ENCODE measurements around the gene ABTB1.

The ABTB1 gene

DNA sequence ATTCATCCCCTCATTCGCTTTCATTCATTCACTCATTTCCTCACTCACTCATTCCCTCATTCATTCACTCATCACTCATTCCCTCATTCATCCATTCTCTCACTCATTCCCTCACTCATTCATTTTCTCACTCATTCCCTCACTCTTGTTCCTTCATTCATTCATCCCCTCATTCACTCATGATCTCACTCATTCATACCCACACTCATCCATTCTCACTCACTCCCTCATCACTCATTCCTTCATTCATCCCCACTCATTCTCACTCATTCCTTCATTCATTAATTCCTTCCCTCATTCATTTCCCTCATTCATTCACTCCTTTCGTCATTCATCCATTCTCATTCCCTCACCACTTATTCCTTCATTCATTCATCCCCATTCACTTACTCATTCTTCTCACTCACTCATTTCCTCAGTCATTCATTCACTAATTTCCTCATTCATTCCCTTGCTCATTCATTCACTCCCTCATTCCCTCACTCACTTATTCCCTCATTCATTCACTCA, 14.5 kb downstream of the ABTB1 start:
- TF ChIP-seq EP300 (IDR thresholded peaks at IDR 0.05; ENCODE audit: borderline replicate concordance) (no peak), USF1 (IDR thresholded peaks at IDR 0.05) (no peak), NFIC (IDR thresholded peaks at IDR 0.05) (no peak), TAF1 (IDR thresholded peaks at IDR 0.05; ENCODE audit: low read depth) (no peak), YY1 (IDR thresholded peaks at IDR 0.05; ENCODE audit: low read depth) (no peak), EGR1 (IDR thresholded peaks at IDR 0.05) (no peak), FOXM1 (IDR thresholded peaks at IDR 0.05; ENCODE audit: borderline replicate concordance, low read depth) (no peak), CEBPB (IDR thresholded peaks at IDR 0.05) (no peak), CREB1 (IDR thresholded peaks at IDR 0.05; ENCODE audit: low read depth) (no peak), TEAD4 (IDR thresholded peaks at IDR 0.05) (no peak), RAD21 (IDR thresholded peaks at IDR 0.05; ENCODE audit: low read depth) (no peak), TCF12 (IDR thresholded peaks at IDR 0.05; ENCODE audit: low read depth) (no peak), ZBTB7A (IDR thresholded peaks at IDR 0.05; ENCODE audit: low read depth) (no peak)
- TF ChIP-seq, protein P1, sequence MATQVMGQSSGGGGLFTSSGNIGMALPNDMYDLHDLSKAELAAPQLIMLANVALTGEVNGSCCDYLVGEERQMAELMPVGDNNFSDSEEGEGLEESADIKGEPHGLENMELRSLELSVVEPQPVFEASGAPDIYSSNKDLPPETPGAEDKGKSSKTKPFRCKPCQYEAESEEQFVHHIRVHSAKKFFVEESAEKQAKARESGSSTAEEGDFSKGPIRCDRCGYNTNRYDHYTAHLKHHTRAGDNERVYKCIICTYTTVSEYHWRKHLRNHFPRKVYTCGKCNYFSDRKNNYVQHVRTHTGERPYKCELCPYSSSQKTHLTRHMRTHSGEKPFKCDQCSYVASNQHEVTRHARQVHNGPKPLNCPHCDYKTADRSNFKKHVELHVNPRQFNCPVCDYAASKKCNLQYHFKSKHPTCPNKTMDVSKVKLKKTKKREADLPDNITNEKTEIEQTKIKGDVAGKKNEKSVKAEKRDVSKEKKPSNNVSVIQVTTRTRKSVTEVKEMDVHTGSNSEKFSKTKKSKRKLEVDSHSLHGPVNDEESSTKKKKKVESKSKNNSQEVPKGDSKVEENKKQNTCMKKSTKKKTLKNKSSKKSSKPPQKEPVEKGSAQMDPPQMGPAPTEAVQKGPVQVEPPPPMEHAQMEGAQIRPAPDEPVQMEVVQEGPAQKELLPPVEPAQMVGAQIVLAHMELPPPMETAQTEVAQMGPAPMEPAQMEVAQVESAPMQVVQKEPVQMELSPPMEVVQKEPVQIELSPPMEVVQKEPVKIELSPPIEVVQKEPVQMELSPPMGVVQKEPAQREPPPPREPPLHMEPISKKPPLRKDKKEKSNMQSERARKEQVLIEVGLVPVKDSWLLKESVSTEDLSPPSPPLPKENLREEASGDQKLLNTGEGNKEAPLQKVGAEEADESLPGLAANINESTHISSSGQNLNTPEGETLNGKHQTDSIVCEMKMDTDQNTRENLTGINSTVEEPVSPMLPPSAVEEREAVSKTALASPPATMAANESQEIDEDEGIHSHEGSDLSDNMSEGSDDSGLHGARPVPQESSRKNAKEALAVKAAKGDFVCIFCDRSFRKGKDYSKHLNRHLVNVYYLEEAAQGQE (IDR thresholded peaks at IDR 0.05; ENCODE audit: low read depth) = no peak
- TF ChIP-seq, protein P2, sequence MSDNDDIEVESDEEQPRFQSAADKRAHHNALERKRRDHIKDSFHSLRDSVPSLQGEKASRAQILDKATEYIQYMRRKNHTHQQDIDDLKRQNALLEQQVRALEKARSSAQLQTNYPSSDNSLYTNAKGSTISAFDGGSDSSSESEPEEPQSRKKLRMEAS (IDR thresholded peaks at IDR 0.05) = no peak

GRCh38 chr3:127688022-127688415, 15.3 kb downstream of the ABTB1 start:
- TF ChIP-seq USF1 (IDR thresholded peaks at IDR 0.05) (no peak), TAF1 (IDR thresholded peaks at IDR 0.05; ENCODE audit: low read depth) (no peak), TCF12 (IDR thresholded peaks at IDR 0.05; ENCODE audit: low read depth) (no peak)
- TF ChIP-seq, protein P2 (IDR thresholded peaks at IDR 0.05) = no peak

DNA sequence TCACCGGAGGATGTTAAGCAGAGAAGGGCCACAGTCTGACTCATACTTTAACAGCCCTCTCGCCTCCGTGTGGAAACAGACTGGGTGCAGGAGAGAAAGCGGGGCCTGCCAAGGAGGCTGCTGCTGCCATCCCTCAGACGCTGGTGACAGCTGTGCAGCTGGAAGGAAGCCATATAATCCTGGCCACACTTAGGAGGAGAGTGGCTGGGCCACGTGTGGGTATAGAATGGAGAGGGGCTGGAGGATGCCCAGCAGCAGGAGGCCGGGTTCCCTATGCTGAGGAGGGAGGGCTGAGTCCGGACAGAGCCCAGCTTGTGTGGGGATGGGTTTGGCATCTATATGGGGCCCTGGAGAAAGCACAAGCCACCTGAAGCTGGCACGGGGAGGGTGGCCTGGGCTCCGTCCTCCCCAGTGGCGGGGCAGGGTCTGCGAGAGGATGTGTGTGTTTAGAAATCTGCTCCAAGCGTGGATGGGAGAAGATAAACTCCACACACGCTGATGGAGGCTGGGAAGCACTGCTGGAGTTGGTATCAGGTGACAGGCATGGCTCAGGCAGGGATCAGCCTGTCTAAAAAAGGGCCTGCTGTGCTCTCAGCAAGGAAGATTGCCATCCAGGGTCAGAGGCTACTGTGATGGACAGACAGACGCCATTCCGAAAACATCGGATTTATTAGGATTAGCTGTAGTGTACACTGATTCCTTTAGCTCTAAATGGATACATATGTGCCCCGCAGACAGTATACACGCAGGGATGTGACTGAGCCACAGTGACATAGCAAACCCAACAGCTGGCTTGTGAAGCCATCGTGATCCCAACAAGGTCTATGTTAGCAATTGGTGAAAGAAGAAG, 15.9 kb downstream of the ABTB1 start:
- TF ChIP-seq USF1 (IDR thresholded peaks at IDR 0.05) (no peak), YY1 (IDR thresholded peaks at IDR 0.05; ENCODE audit: low read depth) (no peak), TCF12 (IDR thresholded peaks at IDR 0.05; ENCODE audit: low read depth) (no peak), FOXM1 (IDR thresholded peaks at IDR 0.05; ENCODE audit: borderline replicate concordance, low read depth) (no peak), TEAD4 (IDR thresholded peaks at IDR 0.05) (no peak), CREB1 (IDR thresholded peaks at IDR 0.05; ENCODE audit: low read depth) (no peak), CEBPB (IDR thresholded peaks at IDR 0.05) (no peak), ZBTB7A (IDR thresholded peaks at IDR 0.05; ENCODE audit: low read depth) (no peak), TAF1 (IDR thresholded peaks at IDR 0.05; ENCODE audit: low read depth) (no peak)
- TF ChIP-seq, protein P2 (IDR thresholded peaks at IDR 0.05) = no peak

DNA sequence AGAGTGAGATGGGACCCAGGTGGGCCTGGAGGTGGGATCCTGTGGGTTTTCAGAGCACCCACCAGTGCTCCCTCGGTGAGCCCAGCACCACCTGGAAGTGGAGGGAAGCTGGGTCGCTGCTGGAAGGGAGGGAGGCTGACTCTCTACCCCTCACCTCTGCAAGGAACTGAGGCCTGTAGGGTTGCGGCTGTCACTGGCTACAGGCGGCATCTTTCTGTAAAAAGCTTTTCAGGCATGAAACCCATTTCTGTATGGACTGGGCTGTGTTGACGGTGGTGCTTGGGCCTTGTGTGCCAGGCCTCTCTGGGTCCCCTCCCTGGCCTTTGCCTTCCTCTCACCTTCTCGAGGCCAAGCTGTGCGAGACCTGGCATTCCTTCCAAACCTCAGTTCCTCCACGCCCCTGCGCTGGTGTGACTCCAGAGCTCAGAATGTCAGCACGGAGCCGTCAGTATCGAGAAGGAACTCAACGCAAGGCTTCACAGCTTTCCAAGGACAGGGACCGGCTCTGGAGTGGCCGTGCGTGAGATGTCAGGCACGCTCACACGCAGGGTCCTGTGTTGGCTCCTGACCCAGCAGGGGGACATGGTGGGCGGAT, 16.6 kb downstream of the ABTB1 start:
- no peak for TF ChIP-seq YY1 (IDR thresholded peaks at IDR 0.05; ENCODE audit: low read depth)
- TF ChIP-seq, protein P2 (IDR thresholded peaks at IDR 0.05) = no peak
- no peak for TF ChIP-seq RAD21 (IDR thresholded peaks at IDR 0.05; ENCODE audit: low read depth)
- no peak for TF ChIP-seq USF1 (IDR thresholded peaks at IDR 0.05)
- no peak for TF ChIP-seq FOXM1 (IDR thresholded peaks at IDR 0.05; ENCODE audit: borderline replicate concordance, low read depth)
- TF ChIP-seq TCF12 (IDR thresholded peaks at IDR 0.05; ENCODE audit: low read depth) = no peak
- TF ChIP-seq EP300 (IDR thresholded peaks at IDR 0.05; ENCODE audit: borderline replicate concordance) = no peak
- TF ChIP-seq TAF1 (IDR thresholded peaks at IDR 0.05; ENCODE audit: low read depth) = no peak
- no peak for TF ChIP-seq NFIC (IDR thresholded peaks at IDR 0.05)
- TF ChIP-seq, protein P1 (IDR thresholded peaks at IDR 0.05; ENCODE audit: low read depth) = no peak
- TF ChIP-seq EGR1 (IDR thresholded peaks at IDR 0.05) = no peak
- no peak for TF ChIP-seq CEBPB (IDR thresholded peaks at IDR 0.05)
- TF ChIP-seq CREB1 (IDR thresholded peaks at IDR 0.05; ENCODE audit: low read depth) = no peak
- no peak for TF ChIP-seq TEAD4 (IDR thresholded peaks at IDR 0.05)
- no peak for TF ChIP-seq ZBTB7A (IDR thresholded peaks at IDR 0.05; ENCODE audit: low read depth)
